ENCODE data around the gene BMPR1A. TPM values are rescaled to one million over a fixed set of nuclear protein-coding genes. Genes with fewer than 3 reads are reported as not detected.
"Not testable (repeated sequence)": the region's sequence is repeated elsewhere in the genome, so short reads cannot be mapped to it uniquely, and the experiment has no call there.

BMPR1A gene
- polyA plus RNA-seq, 4 donors, result 64.3 to 89.4 (median 78.2) TPM

- DNase-seq (ENCODE audit: low read depth in 4 of 4, low spot score in 3 of 4), result no peak
Measured at GRCh38 chr10:86979296-86979818, 222.9 kb downstream of the BMPR1A start.

GRCh38 chr10:86979977-86980448 is 223.6 kb downstream of the BMPR1A start:
- no peak for DNase-seq (ENCODE audit: low read depth in 4 of 4, low spot score in 3 of 4)

GRCh38 chr10:86981020-86981419 is 224.6 kb downstream of the BMPR1A start:
- DNase-seq (ENCODE audit: low read depth in 4 of 4, low spot score in 3 of 4), result not testable (repeated sequence)

GRCh38 chr10:86981716-86982115 is 225.3 kb downstream of the BMPR1A start:
- no peak for DNase-seq (ENCODE audit: low read depth in 4 of 4, low spot score in 3 of 4)

Other genes with a start within 250 kb of the BMPR1A start
- 10 to 100 TPM; 37.6 to 54.2 (median 48.3) TPM for gene WAPL, start 234.8 kb upstream of the BMPR1A start, polyA plus RNA-seq (ENCODE audit: insufficient read length in 4 of 4)
- gene OPN4, start 102.1 kb upstream of the BMPR1A start, polyA plus RNA-seq (ENCODE audit: insufficient read length in 4 of 4), result not detected
- gene LDB3, start 88.1 kb upstream of the BMPR1A start, polyA plus RNA-seq (ENCODE audit: insufficient read length in 4 of 4), result under 1 TPM; 0.68 to 0.87 (median 0.71) TPM
- 10 to 100 TPM; 17.0 to 28.2 (median 24.7) TPM for gene MMRN2, start 201.0 kb downstream of the BMPR1A start, polyA plus RNA-seq (ENCODE audit: insufficient read length in 4 of 4)
- gene SNCG, start 202.0 kb downstream of the BMPR1A start, polyA plus RNA-seq (ENCODE audit: insufficient read length in 4 of 4), result 10 to 100 TPM in 2 of 4 donors, 1 to 10 TPM in 2; 4.8 to 39.2 (median 20.8) TPM
- 10 to 100 TPM; 13.9 to 44.9 (median 26.2) TPM for gene ADIRF, start 211.9 kb downstream of the BMPR1A start, polyA plus RNA-seq (ENCODE audit: insufficient read length in 4 of 4)